OCI-LY7 (cell line): ENCODE data around the gene LANCL2. TPM values are rescaled to one million over a fixed set of nuclear protein-coding genes. Genes with fewer than 3 reads are reported as not detected.

Source experiments
- BruUV-seq: library from RNA; stranded (reverse); fragments of 400-500 nt; replicated peaks from 2 replicates; lab custom pipeline; 2021; lab: Mats Ljungman, UMichigan
- CTCF ChIA-PET: fragments of 300-600 bp; sonication (Branson Sonifier 250); formaldehyde crosslinking; loops from one replicate; lab custom pipeline; 2022; ENCODE audit warnings: antibody characterized with exemption; ENCODE audit not compliant: unreplicated experiment; lab: Charles Lee
- POLR2A ChIA-PET: fragments of 300-600 bp; sonication (Branson Sonifier 250); formaldehyde crosslinking; loops from one replicate; lab custom pipeline; 2022; ENCODE audit warnings: antibody characterized with exemption; lab: Charles Lee
- DNase-seq: peaks from one replicate; pipeline ENCODE4 v3.0.0-alpha.2; 2015; ENCODE audit warnings: low spot score
- H2AFZ ChIP-seq: fragments of 200-600 bp; sonication (generic), shearing (Covaris generic); 2 replicates; pipeline ENCODE4 v1.6.1; 2014; ENCODE audit warnings: mild to moderate bottlenecking, antibody characterized with exemption, low read length, moderate library complexity
- H3K27ac ChIP-seq: fragments of 200-600 bp; sonication (generic); 2 replicates; pipeline ENCODE4 v1.5.1; 2014; ENCODE audit warnings: mixed run types, low read depth, mild to moderate bottlenecking, moderate library complexity, low read length, inconsistent platforms; ENCODE audit not compliant: poor library complexity, severe bottlenecking
- H3K36me3 ChIP-seq: fragments of 200-600 bp; sonication (generic); 2 replicates; pipeline ENCODE4 v1.6.1; 2014; ENCODE audit warnings: mild to moderate bottlenecking, antibody characterized with exemption, low read length, moderate library complexity, mixed read lengths; ENCODE audit not compliant: insufficient read depth
- H3K4me1 ChIP-seq: fragments of 200-600 bp; sonication (generic); 2 replicates; pipeline ENCODE4 v1.5.1; 2014; ENCODE audit warnings: mild to moderate bottlenecking, low read length; ENCODE audit not compliant: insufficient read depth, poor library complexity, severe bottlenecking
- H3K4me2 ChIP-seq: fragments of 200-600 bp; sonication (generic); 2 replicates; pipeline ENCODE4 v1.6.1; 2014; ENCODE audit warnings: mild to moderate bottlenecking, low read length
- H3K4me3 ChIP-seq: fragments of 200-600 bp; sonication (generic); 2 replicates; pipeline ENCODE4 v1.5.1; 2014; ENCODE audit warnings: mild to moderate bottlenecking, low read depth, low read length; ENCODE audit not compliant: poor library complexity, severe bottlenecking
- H3K79me2 ChIP-seq: fragments of 200-600 bp; sonication (generic); 2 replicates; pipeline ENCODE4 v1.6.1; 2016; ENCODE audit warnings: low read depth, mild to moderate bottlenecking, low read length, moderate library complexity, mixed read lengths; ENCODE audit not compliant: insufficient read depth
- H3K9me2 ChIP-seq: fragments of 200-600 bp; sonication (generic); 2 replicates; pipeline ENCODE4 v1.6.1; 2016; ENCODE audit warnings: mild to moderate bottlenecking, low read length, mixed read lengths; ENCODE audit not compliant: insufficient read depth
- H3K9me3 ChIP-seq: fragments of 200-600 bp; sonication (generic); 2 replicates; pipeline ENCODE4 v1.6.1; 2014; ENCODE audit warnings: mild to moderate bottlenecking, mixed run types, low read length, mixed read lengths
- H4K20me1 ChIP-seq: fragments of 200-600 bp; sonication (generic); 2 replicates; pipeline ENCODE4 v1.6.1; 2014; ENCODE audit warnings: mild to moderate bottlenecking, antibody characterized with exemption, low read length, moderate library complexity, mixed read lengths; ENCODE audit not compliant: insufficient read depth
- EZH2phosphoT487 ChIP-seq: fragments of 200-600 bp; sonication (generic); IDR thresholded peaks from 2 replicates; pipeline ENCODE4 v1.6.1; 2018; ENCODE audit warnings: low read depth, borderline replicate concordance, mild to moderate bottlenecking, mixed run types, antibody characterized with exemption, low read length, moderate library complexity, mixed read lengths
- intact Hi-C: fragments of 100-400 bp; cut with micrococcal nuclease; formaldehyde crosslinking; loops from one replicate; pipeline ENCODE4 v1.10.0; 2022; ENCODE audit not compliant: unreplicated experiment
- total RNA-seq, 2 experiments: library from RNA; depleted of rRNA in 1 of 2; stranded (reverse); fragments of >200 nt in 1 of 2; shearing (Covaris generic) in 1 of 2; gene quantifications; 2 replicates each; pipeline ENCODE4 v1.2.3, GENCODE V29; 2014 to 2022
- TF ChIP-seq, protein P1 (sequence below): fragments of 200-600 bp; sonication (generic); conservative IDR thresholded peaks from 2 replicates; pipeline ENCODE4 v1.5.1; 2014; ENCODE audit warnings: mild to moderate bottlenecking, antibody characterized with exemption, low read length, moderate library complexity, mixed read lengths

LANCL2 gene
- total RNA-seq, 2 experiments from 2014 or later = 6.5 to 9.5 TPM

DNA sequence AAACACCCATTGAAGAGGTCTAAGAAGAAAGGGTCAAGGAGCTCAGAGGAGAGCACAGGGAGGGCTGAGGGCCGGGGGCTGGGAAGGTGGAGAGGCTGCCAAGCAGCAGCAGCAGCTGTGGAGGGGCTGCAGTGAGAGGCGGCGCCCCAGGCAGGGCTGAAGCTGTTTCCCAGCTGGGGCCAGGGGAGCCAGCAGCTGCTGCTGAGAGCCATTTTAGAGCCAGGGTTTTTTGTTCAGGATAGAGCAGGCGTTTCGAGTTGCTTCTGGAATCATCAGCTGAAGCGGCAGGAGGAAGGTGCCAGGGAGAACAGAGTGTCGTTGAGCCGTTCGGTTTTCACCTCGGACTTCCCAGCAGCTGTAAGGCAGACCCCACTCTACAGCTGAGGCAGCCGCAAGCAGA lies 62.7 kb downstream of the LANCL2 start:
- Histone ChIP-seq H4K20me1 (no peaks in the 10 kb centered on the region), H2AFZ (no peak overlapping the region), H3K9me2 (no peaks in the 10 kb centered on the region), H3K27ac (no peak overlapping the region), H3K4me3 (no peak overlapping the region), H3K4me2 (no peak overlapping the region), H3K4me1 (no peaks in the 10 kb centered on the region), H3K9me3 (no peaks in the 10 kb centered on the region), H3K79me2 (no peaks in the 10 kb centered on the region), H3K36me3 (peaks cover 13% of the 10 kb centered on the region; the same call in 1 of the 2 replicates)
- no TSS peak for BruUV-seq
- CTCF ChIA-PET = interaction anchor here (0.6 kb wide), 1 partner anchor 478 kb away, joined by 3 read pairs; no protein-coding TSS in a partner anchor
- intact Hi-C loops = no loop called here
- POLR2A ChIA-PET = interaction anchor here (0.6 kb wide), 1 partner anchor 579 kb away, joined by 6 read pairs; no protein-coding TSS in a partner anchor
- no peak for DNase-seq
- TF ChIP-seq, protein P1, sequence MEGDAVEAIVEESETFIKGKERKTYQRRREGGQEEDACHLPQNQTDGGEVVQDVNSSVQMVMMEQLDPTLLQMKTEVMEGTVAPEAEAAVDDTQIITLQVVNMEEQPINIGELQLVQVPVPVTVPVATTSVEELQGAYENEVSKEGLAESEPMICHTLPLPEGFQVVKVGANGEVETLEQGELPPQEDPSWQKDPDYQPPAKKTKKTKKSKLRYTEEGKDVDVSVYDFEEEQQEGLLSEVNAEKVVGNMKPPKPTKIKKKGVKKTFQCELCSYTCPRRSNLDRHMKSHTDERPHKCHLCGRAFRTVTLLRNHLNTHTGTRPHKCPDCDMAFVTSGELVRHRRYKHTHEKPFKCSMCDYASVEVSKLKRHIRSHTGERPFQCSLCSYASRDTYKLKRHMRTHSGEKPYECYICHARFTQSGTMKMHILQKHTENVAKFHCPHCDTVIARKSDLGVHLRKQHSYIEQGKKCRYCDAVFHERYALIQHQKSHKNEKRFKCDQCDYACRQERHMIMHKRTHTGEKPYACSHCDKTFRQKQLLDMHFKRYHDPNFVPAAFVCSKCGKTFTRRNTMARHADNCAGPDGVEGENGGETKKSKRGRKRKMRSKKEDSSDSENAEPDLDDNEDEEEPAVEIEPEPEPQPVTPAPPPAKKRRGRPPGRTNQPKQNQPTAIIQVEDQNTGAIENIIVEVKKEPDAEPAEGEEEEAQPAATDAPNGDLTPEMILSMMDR = no peak

- no peaks in the 10 kb centered on the region for H3K9me3 ChIP-seq
- H3K27ac ChIP-seq = no peak overlapping the region
- intact Hi-C loops = loop anchor here (5.0 kb wide), 2 partner anchors 102 to 148 kb away; no protein-coding TSS in a partner anchor
- H3K79me2 ChIP-seq = no peaks in the 10 kb centered on the region
- peaks cover 13% of the 10 kb centered on the region; the same call in 1 of the 2 replicates for H3K36me3 ChIP-seq
- H3K4me3 ChIP-seq = no peak overlapping the region
- BruUV-seq = no TSS peak
- TF ChIP-seq, protein P1 = no peak
- no peak for TF ChIP-seq EZH2phosphoT487
- CTCF ChIA-PET = no interaction called here
- H3K4me2 ChIP-seq = no peak overlapping the region
- no peaks in the 10 kb centered on the region for H3K4me1 ChIP-seq
- no peak overlapping the region for H2AFZ ChIP-seq
- POLR2A ChIA-PET = interaction anchor here (0.6 kb wide), 1 partner anchor 338 kb away, joined by 3 read pairs; no protein-coding TSS in a partner anchor
- DNase-seq = no peak
- no peaks in the 10 kb centered on the region for H3K9me2 ChIP-seq
- H4K20me1 ChIP-seq = no peaks in the 10 kb centered on the region
Observed at GRCh38 chr7:55429835-55430499, 64.8 kb downstream of the LANCL2 start.

- intact Hi-C loops = loop anchor here (5.0 kb wide), 2 partner anchors 100 to 150 kb away; no protein-coding TSS in a partner anchor
- no TSS peak for BruUV-seq
- POLR2A ChIA-PET = no interaction called here
Observed at GRCh38 chr7:55431898-55432297, 66.8 kb downstream of the LANCL2 start.

More at GRCh38 chr7:55431898-55432297, 66.8 kb downstream of the LANCL2 start:
- Histone ChIP-seq H3K27ac (no peak overlapping the region), H4K20me1 (no peaks in the 10 kb centered on the region), H3K4me1 (no peaks in the 10 kb centered on the region), H3K9me3 (no peaks in the 10 kb centered on the region), H3K4me2 (no peak overlapping the region), H3K4me3 (no peak overlapping the region), H2AFZ (no peak overlapping the region), H3K79me2 (no peaks in the 10 kb centered on the region), H3K36me3 (no peaks in the 10 kb centered on the region), H3K9me2 (no peaks in the 10 kb centered on the region)
- CTCF ChIA-PET = interaction anchor here (1.3 kb wide), 1 partner anchor 8 kb away, joined by 3 read pairs; no protein-coding TSS in a partner anchor
- no peak for TF ChIP-seq EZH2phosphoT487
- TF ChIP-seq, protein P1 = no peak
- no peak for DNase-seq
